ENCODE measurements around the gene TEX13D.
"Not testable (repeated sequence)": the region's sequence is repeated elsewhere in the genome, so short reads cannot be mapped to it uniquely, and the experiment has no call there.

The TEX13D gene

GRCh38 chrX:124332481-124333424, at the start of gene TEX13D:
Gene TEX13D, plus strand, starts transcription at chrX:124332660. Its CDS starts 258 bp downstream, at chrX:124332918.
- no peak for DNase-seq

DNA sequence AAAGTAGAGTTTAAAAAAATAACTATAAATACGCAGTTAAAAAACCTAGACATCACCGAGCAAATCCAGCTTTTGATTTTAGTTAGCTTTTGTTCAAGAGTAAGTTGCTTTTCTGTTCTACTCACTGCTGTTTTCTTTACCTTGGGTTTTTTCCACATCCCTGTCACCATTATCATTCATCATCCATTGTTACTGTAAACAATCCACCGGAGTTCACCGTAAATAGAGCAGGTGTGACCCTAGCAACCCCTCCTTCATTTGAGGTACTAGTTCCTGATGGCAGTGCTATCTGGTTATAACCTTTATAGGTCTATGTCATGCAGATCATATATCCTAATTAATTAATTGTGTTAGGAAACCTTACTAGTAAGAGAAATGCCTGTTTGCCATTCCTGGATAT, 43.0 kb upstream of the TEX13D start:
- no peak for DNase-seq

DNA sequence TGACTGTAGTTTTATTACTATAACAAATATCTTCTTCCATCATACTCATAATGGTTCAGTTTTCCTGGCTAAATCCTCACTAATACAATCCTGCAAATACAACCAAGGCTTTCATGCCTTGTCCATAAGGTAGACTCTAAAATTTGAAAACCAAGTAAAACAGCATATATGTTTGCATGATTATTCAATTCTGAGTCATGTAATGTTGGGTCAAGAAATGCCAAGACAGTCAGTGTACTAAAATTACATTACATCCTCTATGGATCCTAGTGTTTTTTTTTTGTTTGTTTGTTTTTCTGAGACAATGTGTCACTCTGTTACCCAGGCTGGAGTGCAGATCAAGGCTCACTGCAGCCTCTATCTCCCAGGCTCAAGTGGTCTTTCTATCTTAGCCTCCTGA, 38.6 kb upstream of the TEX13D start:
- DNase-seq, result no peak

DNA sequence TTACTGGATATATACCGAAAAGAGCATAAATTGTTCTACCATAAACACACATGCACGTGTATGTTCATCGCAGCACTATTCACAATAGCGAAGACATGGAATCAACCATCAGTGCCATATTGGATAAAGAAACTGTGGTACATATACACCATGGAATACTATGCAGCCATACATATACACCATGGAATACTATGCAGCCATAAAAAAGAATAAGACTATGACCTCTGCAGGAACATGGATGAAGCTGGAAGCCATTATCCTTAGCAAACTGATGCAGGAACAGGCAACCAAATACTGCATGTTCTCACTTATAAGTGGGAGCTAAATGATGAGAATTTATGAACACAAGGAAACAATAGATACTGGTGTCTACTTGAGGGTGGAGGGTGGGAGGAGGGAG, 33.1 kb upstream of the TEX13D start:
- DNase-seq, result not testable (repeated sequence)

GRCh38 chrX:124300405-124300804, 32.1 kb upstream of the TEX13D start:
- no peak for DNase-seq

GRCh38 chrX:124307253-124307907, 25.1 kb upstream of the TEX13D start:
- no peak for DNase-seq

- no peak for DNase-seq
These were observed 6.7 kb upstream of the TEX13D start for GRCh38 chrX:124325732-124326131.

DNA sequence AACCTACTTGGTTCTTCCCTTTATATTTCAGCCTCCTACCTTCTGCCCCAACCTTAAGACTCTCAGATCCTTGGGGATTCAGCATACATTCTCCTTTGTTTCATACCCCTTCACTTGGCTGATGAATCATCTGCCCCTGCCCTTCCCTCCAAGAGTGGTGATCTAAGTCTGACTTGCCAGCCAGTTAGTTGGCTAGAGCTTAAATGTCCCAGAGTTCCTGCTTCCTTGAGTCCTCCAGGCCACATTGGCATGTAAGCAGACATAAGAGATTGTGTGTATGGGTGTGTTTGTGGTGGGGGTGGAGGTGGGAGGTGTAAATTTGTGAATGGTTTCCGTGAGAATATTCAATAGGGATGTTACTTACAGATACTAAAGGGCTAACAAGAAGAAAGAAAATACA, 3.7 kb upstream of the TEX13D start:
- no peak for DNase-seq

DNA sequence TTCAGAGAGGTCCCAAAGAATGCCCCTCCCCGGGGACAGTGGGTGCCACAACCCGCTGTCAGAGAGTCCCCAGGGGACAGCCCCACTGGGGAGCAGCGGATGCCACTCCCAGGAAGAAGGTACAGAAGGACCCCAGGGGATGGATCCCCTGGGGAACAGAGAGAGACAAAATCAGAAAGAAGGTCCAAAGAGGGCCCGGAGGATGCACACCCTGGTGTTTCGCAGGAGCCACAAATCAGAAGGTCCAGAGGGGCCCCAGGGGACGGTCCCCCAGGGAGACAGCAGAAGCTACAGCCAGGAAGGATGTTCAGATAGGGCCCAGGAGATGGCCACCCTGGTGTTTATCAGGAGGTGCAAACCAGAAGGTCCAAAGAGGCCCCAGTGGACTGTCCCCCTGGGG, 1.4 kb downstream of the TEX13D start:
- DNase-seq, result no peak

- not testable (repeated sequence) for DNase-seq
These were observed 2.1 kb downstream of the TEX13D start for GRCh38 chrX:124334555-124334954.

GRCh38 chrX:124335598-124335997, 3.1 kb downstream of the TEX13D start:
- DNase-seq, result no peak

- DNase-seq, result no peak
These were observed 5.5 kb downstream of the TEX13D start for GRCh38 chrX:124337916-124338315.

DNA sequence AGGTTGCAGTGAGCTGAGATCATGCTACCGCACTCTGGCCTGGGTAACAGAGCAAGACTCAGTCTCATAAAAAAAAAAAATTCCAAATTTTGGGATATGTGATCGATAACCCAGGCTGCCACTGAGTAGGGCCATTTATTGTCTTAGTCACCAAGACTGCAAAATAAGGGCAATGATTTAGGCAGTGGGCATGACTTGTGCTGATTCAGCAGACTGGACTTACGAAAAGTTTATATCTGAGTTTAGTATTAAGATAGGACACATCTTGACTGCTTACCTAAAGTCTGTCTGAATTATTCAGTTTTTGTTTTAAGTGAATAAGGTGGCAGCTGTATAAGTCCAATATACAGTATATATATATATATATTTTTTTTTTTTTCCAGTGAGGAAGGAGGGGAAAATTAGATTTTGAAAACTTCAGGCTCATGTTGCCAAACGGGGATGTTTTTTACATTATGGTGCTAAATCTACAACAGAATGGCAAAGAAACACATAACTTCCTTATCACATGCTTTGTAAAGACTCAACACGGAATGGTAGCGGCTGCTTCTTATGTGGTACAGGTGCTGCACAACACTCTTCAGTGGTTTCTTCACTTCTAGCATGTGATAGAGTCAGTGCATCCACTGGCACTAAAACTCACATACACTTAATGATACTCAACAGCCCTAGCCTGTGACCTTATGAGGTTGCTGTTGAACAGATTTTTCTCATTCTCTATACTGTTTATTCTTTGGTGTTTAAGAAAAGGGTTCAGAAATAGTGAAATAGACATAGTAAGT, 6.5 kb downstream of the TEX13D start:
- DNase-seq, result no peak

DNA sequence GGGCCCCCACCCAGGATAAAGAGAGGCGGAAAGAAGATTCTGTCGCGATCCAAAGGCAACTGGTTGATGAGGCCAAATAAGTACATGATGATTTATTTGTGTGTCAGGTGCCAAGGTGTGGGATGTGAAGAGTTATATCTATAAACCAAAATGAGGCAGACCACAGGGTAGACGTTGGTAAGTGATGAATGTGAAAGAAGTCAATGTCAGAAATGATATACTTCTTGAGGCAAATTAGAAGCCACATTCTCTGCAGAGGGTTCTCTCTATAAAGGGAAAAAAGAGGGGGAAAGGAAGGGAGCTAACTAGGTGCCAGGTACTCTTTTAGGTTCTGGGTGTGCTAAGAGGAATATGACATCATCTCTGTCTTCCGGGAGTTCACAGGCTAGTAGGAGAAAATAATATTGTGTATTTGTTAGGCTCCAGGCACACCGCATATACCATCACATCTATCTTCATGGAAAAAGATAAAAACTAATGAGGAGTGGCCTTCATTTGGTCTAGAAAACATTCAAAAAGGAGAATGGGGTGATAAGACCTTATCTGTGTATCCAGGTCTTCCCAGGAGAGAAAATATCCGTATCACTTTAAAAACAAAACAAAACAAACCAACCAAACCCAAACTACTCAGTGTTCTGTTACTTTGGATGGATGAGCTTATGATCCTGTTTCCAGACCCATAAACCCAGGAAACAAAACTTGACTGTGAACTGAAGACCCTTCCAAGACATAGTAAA, 9.1 kb downstream of the TEX13D start:
- DNase-seq, result no peak

GRCh38 chrX:124342174-124342867, 9.9 kb downstream of the TEX13D start:
- DNase-seq, result no peak

- DNase-seq, result no peak
These were observed 10.6 kb downstream of the TEX13D start for GRCh38 chrX:124343016-124343415.

GRCh38 chrX:124344246-124344645, 11.8 kb downstream of the TEX13D start:
- DNase-seq, result no peak

- no peak for DNase-seq
These were observed 13.8 kb downstream of the TEX13D start, which contains the start of gene SH2D1A for GRCh38 chrX:124346117-124346876. Gene SH2D1A, plus strand, starts transcription at chrX:124346563. Its CDS starts 80 bp downstream, at chrX:124346643.

GRCh38 chrX:124346877-124347241, 14.4 kb downstream of the TEX13D start:
- DNase-seq, result no peak

- DNase-seq, result peak; percentile 42
These were observed 14.8 kb downstream of the TEX13D start for GRCh38 chrX:124347242-124347641.

- DNase-seq, result no peak
These were observed 15.7 kb downstream of the TEX13D start for GRCh38 chrX:124348182-124348581.

Measured in stimulated activated CD4-positive, alpha-beta T cell treated with anti-CD3 and anti-CD28 coated beads, Interleukin-15, amount 100 ng/mL, for 24 hours (primary cell).